Measurements from ENCODE around the gene AUTS2.

GRCh38 chr7:70415179-70415972, 817.1 kb downstream of the AUTS2 start:
- TF ChIP-seq CEBPG (CRISPR knock-in tag; IDR thresholded peaks at IDR 0.05) = no peak
- no peak for TF ChIP-seq CEBPG (tag; conservative IDR thresholded peaks at IDR 0.05 in 1 of 2, IDR thresholded peaks at IDR 0.05 in 1 of 2)
- TF ChIP-seq, protein P1, sequence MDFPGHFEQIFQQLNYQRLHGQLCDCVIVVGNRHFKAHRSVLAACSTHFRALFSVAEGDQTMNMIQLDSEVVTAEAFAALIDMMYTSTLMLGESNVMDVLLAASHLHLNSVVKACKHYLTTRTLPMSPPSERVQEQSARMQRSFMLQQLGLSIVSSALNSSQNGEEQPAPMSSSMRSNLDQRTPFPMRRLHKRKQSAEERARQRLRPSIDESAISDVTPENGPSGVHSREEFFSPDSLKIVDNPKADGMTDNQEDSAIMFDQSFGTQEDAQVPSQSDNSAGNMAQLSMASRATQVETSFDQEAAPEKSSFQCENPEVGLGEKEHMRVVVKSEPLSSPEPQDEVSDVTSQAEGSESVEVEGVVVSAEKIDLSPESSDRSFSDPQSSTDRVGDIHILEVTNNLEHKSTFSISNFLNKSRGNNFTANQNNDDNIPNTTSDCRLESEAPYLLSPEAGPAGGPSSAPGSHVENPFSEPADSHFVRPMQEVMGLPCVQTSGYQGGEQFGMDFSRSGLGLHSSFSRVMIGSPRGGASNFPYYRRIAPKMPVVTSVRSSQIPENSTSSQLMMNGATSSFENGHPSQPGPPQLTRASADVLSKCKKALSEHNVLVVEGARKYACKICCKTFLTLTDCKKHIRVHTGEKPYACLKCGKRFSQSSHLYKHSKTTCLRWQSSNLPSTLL (IDR thresholded peaks at IDR 0.05) = no peak
- no peak for TF ChIP-seq JUND (IDR thresholded peaks at IDR 0.05; ENCODE audit: borderline replicate concordance, low read depth, low read length)
- TF ChIP-seq JUND (tag; IDR thresholded peaks at IDR 0.05; ENCODE audit: borderline replicate concordance, low read depth, low read length) = no peak
- TF ChIP-seq, protein P2, sequence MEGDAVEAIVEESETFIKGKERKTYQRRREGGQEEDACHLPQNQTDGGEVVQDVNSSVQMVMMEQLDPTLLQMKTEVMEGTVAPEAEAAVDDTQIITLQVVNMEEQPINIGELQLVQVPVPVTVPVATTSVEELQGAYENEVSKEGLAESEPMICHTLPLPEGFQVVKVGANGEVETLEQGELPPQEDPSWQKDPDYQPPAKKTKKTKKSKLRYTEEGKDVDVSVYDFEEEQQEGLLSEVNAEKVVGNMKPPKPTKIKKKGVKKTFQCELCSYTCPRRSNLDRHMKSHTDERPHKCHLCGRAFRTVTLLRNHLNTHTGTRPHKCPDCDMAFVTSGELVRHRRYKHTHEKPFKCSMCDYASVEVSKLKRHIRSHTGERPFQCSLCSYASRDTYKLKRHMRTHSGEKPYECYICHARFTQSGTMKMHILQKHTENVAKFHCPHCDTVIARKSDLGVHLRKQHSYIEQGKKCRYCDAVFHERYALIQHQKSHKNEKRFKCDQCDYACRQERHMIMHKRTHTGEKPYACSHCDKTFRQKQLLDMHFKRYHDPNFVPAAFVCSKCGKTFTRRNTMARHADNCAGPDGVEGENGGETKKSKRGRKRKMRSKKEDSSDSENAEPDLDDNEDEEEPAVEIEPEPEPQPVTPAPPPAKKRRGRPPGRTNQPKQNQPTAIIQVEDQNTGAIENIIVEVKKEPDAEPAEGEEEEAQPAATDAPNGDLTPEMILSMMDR (IDR thresholded peaks at IDR 0.05 in 2 of 3, conservative IDR thresholded peaks at IDR 0.05 in 1 of 3; ENCODE audit: insufficient read depth in 2 of 3, low read depth in 1 of 3, low read length in 3 of 3) = no peak
- no peak for TF ChIP-seq GABPB2 (CRISPR knock-in tag; conservative IDR thresholded peaks at IDR 0.05)
- no peak for TF ChIP-seq ZBTB1 (CRISPR knock-in tag; IDR thresholded peaks at IDR 0.05; ENCODE audit: borderline replicate concordance, low read depth)
- no peak for TF ChIP-seq TAF1 (IDR thresholded peaks at IDR 0.05; ENCODE audit: control insufficient read depth, extremely low read depth, insufficient read depth, low read length, severe bottlenecking)
- TF ChIP-seq L3MBTL2 (IDR thresholded peaks at IDR 0.05) = no peak
- no peak for TF ChIP-seq ZZZ3 (IDR thresholded peaks at IDR 0.05)
- TF ChIP-seq FOXM1 (IDR thresholded peaks at IDR 0.05; ENCODE audit: low read depth) = no peak
- TF ChIP-seq FOXM1 (CRISPR knock-in tag; IDR thresholded peaks at IDR 0.05; ENCODE audit: low read depth) = no peak
- TF ChIP-seq ZHX1 (conservative IDR thresholded peaks at IDR 0.05; ENCODE audit: low read length) = no peak
